CD8-positive, alpha-beta memory T cell (primary cell): Measurements from ENCODE around the gene FAM180B. TPM values are rescaled to one million over a fixed set of nuclear protein-coding genes. Genes with fewer than 3 reads are reported as not detected.
"Not testable (repeated sequence)": the region's sequence is repeated elsewhere in the genome, so short reads cannot be mapped to it uniquely, and the experiment has no call there.

Experiments
- CTCF ChIA-PET: fragments of 350-600 bp; sonication (Branson Sonifier 250); formaldehyde crosslinking; loops from one replicate; lab custom pipeline; 2021; ENCODE audit warnings: antibody characterized with exemption; lab: Charles Lee
- POLR2A ChIA-PET: fragments of 350-600 bp; sonication (Branson Sonifier 250); formaldehyde crosslinking; loops from one replicate; lab custom pipeline; 2021; ENCODE audit warnings: antibody characterized with exemption; lab: Charles Lee
- DNase-seq, 5 donors: peaks; one replicate each; pipeline versions ENCODE4 v3.0.0 to v3.0.0-alpha.2; 2020 to 2022; ENCODE audit warnings: mixed read lengths in 1 of 5
- H3K27ac ChIP-seq: one replicate; pipeline ENCODE4 v1.7.0; 2013; ENCODE audit warnings: low read depth, mild to moderate bottlenecking, low read length, moderate library complexity
- H3K27me3 ChIP-seq: 2 replicates; pipeline ENCODE4 v1.7.0; 2013; ENCODE audit warnings: low read length, mild to moderate bottlenecking; ENCODE audit not compliant: insufficient read depth, poor library complexity, severe bottlenecking
- H3K36me3 ChIP-seq: 2 replicates; pipeline ENCODE4 v1.7.0; 2013; ENCODE audit warnings: mild to moderate bottlenecking, low read length, moderate library complexity; ENCODE audit not compliant: insufficient read depth
- H3K4me1 ChIP-seq: 2 replicates; pipeline ENCODE4 v1.7.0; 2013; ENCODE audit warnings: mild to moderate bottlenecking, low read length, moderate library complexity; ENCODE audit not compliant: insufficient read depth
- H3K4me3 ChIP-seq: 2 replicates; pipeline ENCODE4 v1.7.0; 2013; ENCODE audit warnings: mild to moderate bottlenecking, low read length
- H3K9me3 ChIP-seq: 2 replicates; pipeline ENCODE4 v1.7.0; 2013; ENCODE audit warnings: mild to moderate bottlenecking, low read length
- H3K27ac Mint-ChIP-seq, 8 donors: one replicate each; pipeline ENCODE4 v1.8.0; 2020 to 2021; ENCODE audit warnings: mixed read lengths in 8 of 8, mild to moderate bottlenecking in 6 of 8, inconsistent platforms in 3 of 8, moderate library complexity in 3 of 8
- H3K27me3 Mint-ChIP-seq, 2 donors: one replicate each; pipeline ENCODE4 v1.8.0; 2020 to 2021; ENCODE audit warnings: mixed read lengths in 2 of 2, mild to moderate bottlenecking in 1 of 2, moderate library complexity in 1 of 2
- H3K36me3 Mint-ChIP-seq, 3 donors: one replicate each; pipeline ENCODE4 v1.8.0; 2020 to 2021; ENCODE audit warnings: mixed read lengths in 3 of 3, inconsistent platforms in 1 of 3, mild to moderate bottlenecking in 1 of 3
- H3K4me1 Mint-ChIP-seq, 3 donors: one replicate each; pipeline ENCODE4 v1.8.0; 2020 to 2021; ENCODE audit warnings: mixed read lengths in 3 of 3, inconsistent platforms in 1 of 3, mild to moderate bottlenecking in 1 of 3
- H3K4me3 Mint-ChIP-seq, 7 donors: one replicate each; pipeline ENCODE4 v1.8.0; 2020 to 2021; ENCODE audit warnings: mixed read lengths in 7 of 7, mild to moderate bottlenecking in 6 of 7, moderate library complexity in 4 of 7, inconsistent platforms in 2 of 7
- H3K9me3 Mint-ChIP-seq, 5 donors: one replicate each; pipeline ENCODE4 v1.8.0; 2020 to 2022; ENCODE audit warnings: mixed read lengths in 5 of 5, mild to moderate bottlenecking in 3 of 5, moderate library complexity in 2 of 5, inconsistent platforms in 1 of 5
- polyA plus RNA-seq: library from polyadenylated mRNA; unstranded; fragments of 300-500 nt; fragmentation: Illumina TruSeq; gene quantifications from one replicate; pipeline ENCODE4 v1.2.3, GENCODE V29; 2021
- total RNA-seq, 2 experiments: library from RNA; stranded (reverse); gene quantifications; one replicate each; pipeline ENCODE4 v1.2.3, GENCODE V29; 2021

FAM180B gene
- total and polyA plus RNA-seq, 3 experiments from 2014 or later = 0.20 TPM; not detected in 2

GRCh38 chr11:47550288-47551047, 36.0 kb upstream of the FAM180B start:
- Mint-ChIP-seq H3K9me3 (no peaks in the 10 kb centered on the region), H3K27me3 (no peaks in the 10 kb centered on the region), H3K4me3 (peak overlapping the region; percentile 95 to 100 (median 97)), H3K4me1 (peaks cover 49 to 69% (median 68%) of the 10 kb centered on the region in 3 donors), H3K36me3 (peaks cover 0 to 31% (median 3%) of the 10 kb centered on the region in 3 donors), H3K27ac (peak overlapping the region; percentile 59 to 99 (median 93))
- no peaks in the 10 kb centered on the region for H3K27me3 ChIP-seq
- no peaks in the 10 kb centered on the region for H3K36me3 ChIP-seq
- no peaks in the 10 kb centered on the region for H3K9me3 ChIP-seq
- POLR2A ChIA-PET = interaction anchor here (1.6 kb wide), 1 partner anchor 28 kb away, joined by 3 read pairs; the partner anchor contains the start of gene KBTBD4
- CTCF ChIA-PET = interaction anchor here (1.1 to 2.1 kb wide), 2 partner anchors 15 to 23 kb away, joined by 3 to 9 read pairs; partner anchors contain the start of gene PTPMT1
- no peak for DNase-seq
- peak overlapping the region; percentile 65 for H3K4me3 ChIP-seq
- H3K4me1 ChIP-seq = peaks cover 55% of the 10 kb centered on the region
- H3K27ac ChIP-seq = no peak overlapping the region

GRCh38 chr11:47551086-47551485, 35.4 kb upstream of the FAM180B start:
- H3K9me3 ChIP-seq = no peaks in the 10 kb centered on the region
- ChIA-PET POLR2A (interaction anchor here (0.7 to 1.6 kb wide), 2 partner anchors 27 to 558 kb away, joined by 3 to 4 read pairs; partner anchors contain the start of gene KBTBD4), CTCF (interaction anchor here (1.1 to 2.1 kb wide), 3 partner anchors 7 to 22 kb away, joined by 3 to 9 read pairs (median 4); partner anchors contain the start of gene PTPMT1)
- DNase-seq = no peak
- no peaks in the 10 kb centered on the region for H3K9me3 Mint-ChIP-seq
- peak overlapping the region; percentile 59 for H3K27ac ChIP-seq
- H3K27ac Mint-ChIP-seq = peak overlapping the region; percentile 30 to 99 (median 98)
- peaks cover 54% of the 10 kb centered on the region for H3K4me1 ChIP-seq
- no peaks in the 10 kb centered on the region for H3K36me3 ChIP-seq
- no peaks in the 10 kb centered on the region for H3K27me3 ChIP-seq
- H3K4me3 ChIP-seq = peak overlapping the region; percentile 65
- no peaks in the 10 kb centered on the region for H3K27me3 Mint-ChIP-seq
- H3K36me3 Mint-ChIP-seq = peaks cover 0 to 31% (median 3%) of the 10 kb centered on the region in 3 donors
- H3K4me1 Mint-ChIP-seq = peaks cover 49 to 69% (median 68%) of the 10 kb centered on the region in 3 donors
- peak overlapping the region; percentile 95 to 100 (median 97) for H3K4me3 Mint-ChIP-seq

GRCh38 chr11:47552056-47552565, 34.4 kb upstream of the FAM180B start:
- Histone ChIP-seq H3K36me3 (no peaks in the 10 kb centered on the region), H3K4me1 (peaks cover 51% of the 10 kb centered on the region), H3K27me3 (no peaks in the 10 kb centered on the region), H3K9me3 (no peaks in the 10 kb centered on the region), H3K27ac (peak overlapping the region; percentile 59), H3K4me3 (peak overlapping the region; percentile 65)
- peak in 2 of 5 donors; percentile 4 to 5 for DNase-seq
- H3K4me1 Mint-ChIP-seq = peaks cover 43 to 62% (median 61%) of the 10 kb centered on the region in 3 donors
- CTCF ChIA-PET = interaction anchor here (0.6 to 2.1 kb wide), 4 partner anchors 8 to 18 kb away, joined by 3 to 9 read pairs (median 4); partner anchors contain the start of gene PTPMT1
- POLR2A ChIA-PET = interaction anchor here (0.7 to 2.3 kb wide), 6 partner anchors 13 to 557 kb away, joined by 3 to 10 read pairs (median 4); partner anchors contain the start of genes KBTBD4, NDUFS3 and PTPMT1
- H3K27ac Mint-ChIP-seq = peak overlapping the region; percentile 95 to 99 (median 98)
- peaks cover 0 to 26% (median 3%) of the 10 kb centered on the region in 3 donors for H3K36me3 Mint-ChIP-seq
- H3K27me3 Mint-ChIP-seq = no peaks in the 10 kb centered on the region
- H3K9me3 Mint-ChIP-seq = no peaks in the 10 kb centered on the region
- H3K4me3 Mint-ChIP-seq = peak overlapping the region; percentile 95 to 100 (median 97)

GRCh38 chr11:47552566-47553405, 33.7 kb upstream of the FAM180B start, which contains the start of gene CELF1:
TSS of gene CELF1 (minus strand) at chr11:47553132. CDS start at chr11:47499523, 53,609 bp downstream.
- Histone ChIP-seq H3K4me3 (peak within 1 kb of the TSS; percentile 66), H3K27me3 (no peaks in the 10 kb centered on the region), H3K36me3 (no peaks in the 10 kb centered on the region), H3K9me3 (no peaks in the 10 kb centered on the region), H3K27ac (peak within 1 kb of the TSS; percentile 59), H3K4me1 (peaks cover 44% of the 10 kb centered on the region)
- Mint-ChIP-seq H3K27ac (peak within 1 kb of the TSS; percentile 95 to 99 (median 98)), H3K4me1 (peaks cover 40 to 55% (median 55%) of the 10 kb centered on the region in 3 donors), H3K4me3 (peak within 1 kb of the TSS; percentile 95 to 100 (median 97)), H3K27me3 (no peaks in the 10 kb centered on the region), H3K9me3 (no peaks in the 10 kb centered on the region), H3K36me3 (peaks cover 0 to 24% (median 3%) of the 10 kb centered on the region in 3 donors)
- CTCF ChIA-PET = interaction anchor here (0.6 to 2.1 kb wide), 15 partner anchors 9 to 127 kb away, joined by 3 to 18 read pairs (median 4); partner anchors contain the start of genes KBTBD4, NDUFS3, PSMC3 and PTPMT1
- POLR2A ChIA-PET = interaction anchor here (0.7 to 2.3 kb wide), 5 partner anchors 12 to 213 kb away, joined by 3 to 10 read pairs (median 4); partner anchors contain the start of genes AGBL2, KBTBD4, NDUFS3 and PTPMT1
- DNase-seq = peak; percentile 88 to 94 (median 91)

GRCh38 chr11:47553406-47553743, 33.1 kb upstream of the FAM180B start:
- H3K4me1 ChIP-seq = peaks cover 39% of the 10 kb centered on the region
- Mint-ChIP-seq H3K27me3 (no peaks in the 10 kb centered on the region), H3K27ac (peak overlapping the region in 7 of 8 donors; percentile 65 to 99 (median 84)), H3K4me1 (peaks cover 35 to 49% (median 49%) of the 10 kb centered on the region in 3 donors), H3K36me3 (peaks cover 0 to 21% (median 3%) of the 10 kb centered on the region in 3 donors), H3K4me3 (peak overlapping the region; percentile 82 to 100 (median 97)), H3K9me3 (no peaks in the 10 kb centered on the region)
- no peak for DNase-seq
- H3K4me3 ChIP-seq = peak overlapping the region; percentile 66
- ChIA-PET POLR2A (interaction anchor here (0.9 to 2.3 kb wide), 4 partner anchors 11 to 162 kb away, joined by 3 to 10 read pairs (median 4); partner anchors contain the start of genes AGBL2, KBTBD4, NDUFS3 and PTPMT1), CTCF (interaction anchor here (0.7 to 1.6 kb wide), 11 partner anchors 9 to 127 kb away, joined by 3 to 18 read pairs (median 4); partner anchors contain the start of genes KBTBD4, NDUFS3, PSMC3 and PTPMT1)
- H3K27me3 ChIP-seq = no peaks in the 10 kb centered on the region
- H3K9me3 ChIP-seq = no peaks in the 10 kb centered on the region
- H3K27ac ChIP-seq = peak overlapping the region; percentile 38
- no peaks in the 10 kb centered on the region for H3K36me3 ChIP-seq

- POLR2A ChIA-PET, H3K4me3 Mint-ChIP-seq, H3K36me3 Mint-ChIP-seq, DNase-seq, H3K27me3 Mint-ChIP-seq, H3K27ac ChIP-seq, H3K27me3 ChIP-seq, H3K36me3 ChIP-seq, H3K4me3 ChIP-seq, H3K9me3 Mint-ChIP-seq, H3K9me3 ChIP-seq, H3K27ac Mint-ChIP-seq, H3K4me1 ChIP-seq: not testable (repeated sequence)
- CTCF ChIA-PET = interaction anchor here (1.3 kb wide), 1 partner anchor 21 kb away, joined by 4 read pairs; no protein-coding TSS in a partner anchor
- peaks cover 8 to 17% (median 16%) of the 10 kb centered on the region in 3 donors for H3K4me1 Mint-ChIP-seq
Measured at GRCh38 chr11:47557004-47557403, 29.5 kb upstream of the FAM180B start.

- CTCF ChIA-PET = no interaction called here
- no peak for DNase-seq
- H3K4me3 Mint-ChIP-seq = no peak overlapping the region
Measured at GRCh38 chr11:47558695-47559094, 27.8 kb upstream of the FAM180B start.

More at GRCh38 chr11:47558695-47559094, 27.8 kb upstream of the FAM180B start:
- Mint-ChIP-seq H3K4me1 (peaks cover 3 to 6% (median 5%) of the 10 kb centered on the region in 3 donors), H3K27ac (no peak overlapping the region), H3K36me3 (peaks cover 0 to 2% (median 0%) of the 10 kb centered on the region in 3 donors), H3K9me3 (no peaks in the 10 kb centered on the region), H3K27me3 (no peaks in the 10 kb centered on the region)
- POLR2A ChIA-PET = interaction anchor here (0.7 kb wide), 1 partner anchor 19 kb away, joined by 3 read pairs; no protein-coding TSS in a partner anchor
- Histone ChIP-seq H3K36me3 (no peaks in the 10 kb centered on the region), H3K27ac (no peak overlapping the region), H3K4me1 (no peaks in the 10 kb centered on the region), H3K27me3 (no peaks in the 10 kb centered on the region), H3K9me3 (no peaks in the 10 kb centered on the region), H3K4me3 (no peak overlapping the region)
